ENCODE results near the gene ADAP1. TPM values are rescaled to one million over a fixed set of nuclear protein-coding genes. Genes with fewer than 3 reads are reported as not detected.
A peak's percentile ranks its signal among the peaks of the same experiment; 100 is the strongest.

ADAP1 gene
- polyA plus RNA-seq, 3 donors, result 10.6 to 13.9 (median 11.2) TPM

DNA sequence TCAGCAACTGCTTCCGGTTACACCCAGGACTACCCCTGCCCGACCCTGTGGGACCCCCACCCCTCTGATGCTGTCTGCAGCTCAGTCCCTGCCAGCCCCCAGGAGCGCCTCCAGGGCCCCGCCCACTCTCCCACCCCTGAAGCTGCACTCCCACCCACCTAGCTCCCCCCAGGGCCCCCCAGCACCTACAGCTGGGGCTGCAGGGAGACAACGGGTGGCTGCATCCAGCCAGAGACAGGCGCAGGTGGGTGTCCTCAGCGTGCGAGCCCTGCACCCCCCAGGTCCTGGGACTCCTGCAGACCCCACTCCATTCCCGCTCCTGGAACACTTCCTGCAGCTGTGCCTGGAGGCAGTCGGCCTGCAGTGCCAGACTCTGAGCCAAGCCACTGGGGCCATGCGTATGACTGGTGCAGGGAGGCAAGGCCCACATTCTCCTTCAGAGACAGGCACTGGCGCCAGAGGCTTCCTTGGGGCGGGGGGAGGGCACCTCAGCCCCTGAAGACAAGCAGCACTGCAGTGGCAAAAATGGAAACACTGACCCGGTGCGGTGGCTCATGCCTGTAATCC is 34.6 kb upstream of the ADAP1 start:
- DNase-seq (ENCODE audit: low read depth in 3 of 3, low spot score in 2 of 3), result no peak

DNA sequence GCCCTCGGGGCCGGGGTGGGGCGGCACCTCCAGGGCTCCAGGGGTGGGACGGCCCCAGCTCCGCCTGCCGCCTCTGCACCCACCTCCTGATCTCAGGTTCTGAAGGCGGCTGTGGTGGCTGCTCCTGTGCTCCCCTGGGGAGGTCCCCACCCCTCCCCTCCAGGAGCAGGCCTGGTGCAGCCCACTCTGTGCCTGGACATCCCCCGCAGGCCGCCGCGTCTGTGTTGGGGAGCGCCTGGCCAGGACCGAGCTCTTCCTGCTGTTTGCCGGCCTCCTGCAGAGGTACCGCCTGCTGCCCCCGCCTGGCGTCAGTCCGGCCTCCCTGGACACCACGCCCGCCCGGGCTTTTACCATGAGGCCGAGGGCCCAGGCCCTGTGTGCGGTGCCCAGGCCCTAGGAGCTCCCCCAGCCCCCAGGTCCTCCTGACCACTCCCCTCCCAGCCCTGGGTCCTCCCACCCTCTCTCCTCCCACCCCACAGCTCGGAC is 34.0 kb upstream of the ADAP1 start:
- no peak for DNase-seq (ENCODE audit: low read depth in 3 of 3, low spot score in 2 of 3)

DNA sequence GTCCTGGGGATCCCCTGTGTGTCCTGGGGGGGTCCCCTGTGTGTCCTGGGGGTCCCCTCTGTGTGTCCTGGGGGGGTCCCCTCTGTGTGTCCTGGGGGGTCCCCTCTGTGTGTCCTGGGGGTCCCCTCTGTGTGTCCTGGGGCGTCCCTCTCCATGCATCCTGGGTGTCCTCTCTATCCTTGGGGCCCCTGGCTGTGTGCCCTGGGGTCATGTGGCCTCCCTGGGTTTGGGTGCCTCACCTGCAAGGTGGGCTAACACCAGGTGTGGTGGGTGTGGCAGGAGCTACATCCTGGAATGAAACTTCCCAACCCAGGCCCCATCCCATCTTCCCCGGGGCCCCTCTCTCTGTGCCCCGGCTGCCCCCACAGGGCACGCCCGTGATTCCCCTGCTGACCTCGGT is 33.4 kb upstream of the ADAP1 start:
- no peak for DNase-seq (ENCODE audit: low read depth in 3 of 3, low spot score in 2 of 3)

DNA sequence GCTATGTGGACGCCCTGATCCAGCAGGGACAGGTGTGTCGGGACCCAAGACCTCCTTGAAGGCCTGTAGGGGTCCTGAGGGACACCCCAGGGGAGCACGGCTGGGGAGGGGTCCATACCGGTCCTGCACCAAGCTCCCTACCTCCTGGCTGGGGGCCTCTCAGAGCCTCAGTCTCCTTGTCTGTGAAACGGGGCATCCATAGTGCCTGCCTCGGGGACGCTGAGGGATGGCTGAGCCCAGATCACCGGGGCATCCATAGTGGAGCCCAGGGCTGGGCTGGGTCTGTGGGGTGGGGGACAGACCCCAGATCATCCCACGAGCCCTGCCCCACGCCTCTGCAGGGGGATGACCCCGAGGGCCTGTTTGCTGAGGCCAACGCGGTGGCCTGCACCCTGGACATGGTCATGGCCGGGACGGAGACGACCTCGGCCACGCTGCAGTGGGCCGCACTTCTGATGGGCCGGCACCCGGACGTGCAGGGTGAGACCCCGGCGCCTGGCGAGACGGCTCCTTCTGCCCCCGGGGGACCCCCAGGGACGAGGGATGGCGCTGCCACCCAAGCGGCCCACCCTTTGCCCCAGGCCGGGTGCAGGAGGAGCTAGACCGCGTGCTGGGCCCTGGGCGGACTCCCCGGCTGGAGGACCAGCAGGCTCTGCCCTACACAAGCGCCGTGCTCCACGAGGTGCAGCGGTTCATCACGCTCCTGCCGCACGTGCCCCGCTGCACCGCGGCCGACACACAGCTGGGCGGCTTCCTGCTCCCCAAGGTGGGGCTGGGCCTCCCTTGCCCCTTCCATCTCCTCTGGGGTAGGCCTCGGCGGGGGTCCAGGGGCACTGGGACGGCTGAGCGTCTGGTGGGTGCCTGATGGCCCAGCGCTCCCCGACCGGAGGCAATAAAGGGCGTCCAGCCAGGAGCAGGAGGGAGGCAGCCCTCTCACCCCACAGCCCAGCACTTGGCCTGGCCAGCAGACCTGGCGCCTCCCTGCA is 32.6 kb upstream of the ADAP1 start:
- DNase-seq (ENCODE audit: low read depth in 3 of 3, low spot score in 2 of 3), result no peak

DNA sequence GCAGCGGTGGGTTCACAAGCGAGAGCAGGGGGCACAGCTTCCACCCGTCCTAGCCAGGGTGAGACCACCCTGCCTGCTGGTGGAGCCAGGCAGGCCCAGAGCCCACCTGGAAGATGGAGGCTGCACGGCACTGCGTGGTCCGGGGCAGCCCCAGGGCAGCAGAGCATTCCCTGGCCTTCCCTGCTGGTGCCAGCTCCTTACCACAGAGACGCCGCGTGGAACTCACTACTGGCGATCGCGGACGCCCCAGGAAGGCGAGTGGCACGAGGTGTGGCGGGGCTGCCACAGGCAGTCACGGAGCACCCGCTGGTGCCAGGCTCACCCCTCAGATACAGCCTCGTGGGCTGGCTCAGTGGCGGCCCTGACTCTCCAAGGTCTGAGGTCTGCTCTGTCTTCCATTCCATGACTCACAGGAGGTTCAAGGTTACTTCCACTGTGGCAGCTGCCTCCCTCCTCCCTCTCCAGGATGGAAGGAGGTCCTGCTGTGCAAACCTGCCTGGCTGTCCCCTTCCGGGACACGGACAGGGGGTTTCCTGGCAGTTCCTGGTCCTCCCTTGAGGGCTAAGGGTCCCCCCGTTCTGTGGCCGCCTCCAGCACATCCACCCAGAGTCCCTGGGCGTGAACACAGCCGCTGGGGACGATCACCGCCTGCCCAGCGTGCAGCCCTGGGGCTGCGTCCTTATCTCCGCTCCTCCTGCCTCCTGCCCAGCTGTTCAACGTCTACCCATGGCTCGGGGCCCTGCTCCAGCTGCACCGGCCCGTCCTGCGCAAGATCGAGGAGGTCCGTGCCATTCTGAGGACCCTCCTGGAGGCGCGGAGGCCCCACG is 31.6 kb upstream of the ADAP1 start:
- no peak for DNase-seq (ENCODE audit: low read depth in 3 of 3, low spot score in 2 of 3)

DNA sequence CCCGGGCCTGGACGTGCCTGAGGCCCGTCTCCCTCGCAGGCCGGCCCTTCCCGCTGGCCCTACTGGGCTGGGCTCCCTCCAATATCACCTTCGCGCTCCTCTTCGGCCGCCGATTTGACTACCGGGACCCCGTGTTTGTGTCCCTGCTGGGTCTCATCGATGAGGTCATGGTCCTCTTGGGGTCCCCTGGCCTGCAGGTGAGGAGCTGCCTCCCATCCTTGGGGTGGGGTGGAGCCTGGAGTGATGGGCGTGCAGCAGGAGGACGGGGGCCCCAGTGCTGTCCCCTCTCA is 30.6 kb upstream of the ADAP1 start:
- no peak for DNase-seq (ENCODE audit: low read depth in 3 of 3, low spot score in 2 of 3)

DNA sequence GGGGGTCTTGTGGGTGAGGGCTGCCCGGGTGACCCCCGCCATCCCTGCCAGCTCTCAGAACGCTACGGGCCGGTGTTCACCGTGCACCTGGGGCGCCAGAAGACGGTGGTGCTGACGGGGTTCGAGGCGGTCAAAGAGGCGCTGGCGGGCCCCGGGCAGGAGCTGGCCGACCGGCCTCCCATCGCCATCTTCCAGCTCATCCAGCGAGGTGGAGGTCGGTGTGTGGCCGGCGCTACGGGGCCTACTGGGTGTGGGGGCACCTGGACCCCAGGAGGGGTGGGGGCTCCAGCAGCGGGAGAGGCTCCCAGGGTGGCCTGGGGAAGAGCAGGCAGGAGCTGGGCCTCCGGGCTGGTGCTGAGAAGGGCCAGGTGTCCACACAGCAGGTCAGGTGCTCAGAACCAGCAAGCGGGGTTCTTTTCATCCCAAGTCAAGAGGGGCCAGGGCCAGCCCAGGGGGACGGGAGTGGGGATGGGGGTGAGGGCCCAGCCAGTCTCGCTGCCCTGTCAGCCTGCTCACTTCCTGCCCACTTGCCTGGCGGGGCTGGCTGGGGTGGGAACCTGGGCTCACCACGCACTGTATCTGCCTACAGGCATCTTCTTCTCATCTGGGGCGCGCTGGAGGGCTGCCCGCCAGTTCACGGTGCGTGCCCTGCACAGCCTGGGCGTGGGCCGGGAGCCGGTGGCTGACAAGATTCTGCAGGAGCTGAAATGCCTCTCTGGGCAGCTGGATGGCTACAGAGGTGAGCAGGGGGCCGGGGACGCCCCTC is 30.1 kb upstream of the ADAP1 start:
- no peak for DNase-seq (ENCODE audit: low read depth in 3 of 3, low spot score in 2 of 3)

DNA sequence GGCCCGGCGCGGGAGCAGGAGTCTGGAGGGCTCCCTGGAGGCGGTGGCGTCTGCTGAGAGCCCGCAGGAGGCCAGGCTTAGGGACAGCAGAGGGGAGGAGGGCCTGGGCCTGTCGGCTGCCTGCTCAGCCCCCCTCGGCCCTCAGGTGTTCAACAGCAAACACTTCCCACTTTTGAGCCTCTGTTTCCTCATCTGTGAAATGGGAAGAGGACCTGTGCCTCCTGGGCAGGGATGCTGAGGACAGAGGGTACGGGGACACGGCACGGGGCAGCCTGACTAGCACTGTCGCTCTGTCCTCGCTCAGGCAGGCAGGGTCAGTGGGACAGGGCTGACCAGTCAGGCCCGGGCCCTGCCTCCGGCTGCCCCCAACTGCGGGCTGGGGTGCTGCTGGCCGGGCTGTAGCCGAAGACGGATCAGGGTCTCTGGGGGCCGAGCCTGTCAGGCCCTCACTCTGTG is 29.2 kb upstream of the ADAP1 start:
- DNase-seq (ENCODE audit: low read depth in 3 of 3, low spot score in 2 of 3), result no peak

DNA sequence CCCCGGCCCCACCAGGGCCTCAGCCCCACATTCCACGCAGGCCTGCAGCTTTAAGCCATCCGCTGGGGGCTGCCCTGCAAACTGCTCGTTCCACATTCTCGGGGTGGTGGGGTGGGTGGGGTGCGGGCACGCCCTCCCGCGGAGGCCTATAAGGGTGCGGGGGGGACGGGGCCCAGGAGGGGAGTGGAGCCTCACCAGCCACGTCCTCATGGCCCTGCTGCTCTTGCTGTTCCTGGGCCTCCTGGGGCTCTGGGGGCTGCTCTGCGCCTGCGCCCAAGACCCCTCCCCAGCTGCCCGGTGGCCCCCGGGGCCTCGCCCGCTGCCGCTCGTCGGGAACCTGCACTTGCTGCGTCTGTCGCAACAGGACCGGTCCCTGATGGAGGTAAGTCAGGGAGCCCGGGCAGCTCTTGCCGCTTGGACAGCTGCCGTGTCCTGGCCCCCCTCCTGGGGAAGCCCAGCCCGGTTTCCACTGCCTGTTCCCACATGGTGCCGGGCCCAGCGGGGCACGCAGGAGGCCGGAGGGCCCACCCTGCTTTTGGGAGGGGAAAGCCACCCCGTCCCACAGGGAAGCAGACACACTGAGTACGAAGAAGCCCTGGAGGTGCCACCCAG is 28.6 kb upstream of the ADAP1 start, which contains the start of gene CYP2W1:
TSS of gene CYP2W1 (plus strand) at position 178 of the 612 bp plus-strand sequence. CDS start at position 209, 31 bp downstream.
- DNase-seq (ENCODE audit: low read depth in 3 of 3, low spot score in 2 of 3), result no peak

DNA sequence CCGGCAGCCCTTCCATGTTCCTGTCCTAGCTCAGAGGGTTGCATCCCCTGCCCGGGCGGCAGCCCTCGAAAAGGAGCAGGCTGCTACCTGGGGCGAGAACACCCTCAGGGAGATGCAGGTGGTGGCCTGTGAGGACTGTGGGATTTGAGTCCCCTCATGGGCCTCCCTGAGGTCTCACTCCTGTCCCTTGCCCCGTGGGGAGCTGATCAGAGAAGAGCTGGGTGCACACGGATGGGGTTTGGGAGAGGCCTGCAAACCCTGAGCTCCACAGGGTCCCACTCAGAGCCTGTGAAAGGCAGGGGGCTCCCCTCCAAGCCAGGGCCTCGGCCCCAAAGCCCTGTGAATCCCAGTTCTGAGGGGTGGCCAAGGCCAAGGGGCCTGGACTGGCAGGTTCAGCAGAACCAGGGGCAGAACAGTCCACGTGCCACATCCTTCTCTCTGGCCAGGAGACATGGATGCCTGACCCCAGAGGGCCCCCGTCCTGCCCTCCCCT is 28.1 kb upstream of the ADAP1 start:
- no peak for DNase-seq (ENCODE audit: low read depth in 3 of 3, low spot score in 2 of 3)

DNA sequence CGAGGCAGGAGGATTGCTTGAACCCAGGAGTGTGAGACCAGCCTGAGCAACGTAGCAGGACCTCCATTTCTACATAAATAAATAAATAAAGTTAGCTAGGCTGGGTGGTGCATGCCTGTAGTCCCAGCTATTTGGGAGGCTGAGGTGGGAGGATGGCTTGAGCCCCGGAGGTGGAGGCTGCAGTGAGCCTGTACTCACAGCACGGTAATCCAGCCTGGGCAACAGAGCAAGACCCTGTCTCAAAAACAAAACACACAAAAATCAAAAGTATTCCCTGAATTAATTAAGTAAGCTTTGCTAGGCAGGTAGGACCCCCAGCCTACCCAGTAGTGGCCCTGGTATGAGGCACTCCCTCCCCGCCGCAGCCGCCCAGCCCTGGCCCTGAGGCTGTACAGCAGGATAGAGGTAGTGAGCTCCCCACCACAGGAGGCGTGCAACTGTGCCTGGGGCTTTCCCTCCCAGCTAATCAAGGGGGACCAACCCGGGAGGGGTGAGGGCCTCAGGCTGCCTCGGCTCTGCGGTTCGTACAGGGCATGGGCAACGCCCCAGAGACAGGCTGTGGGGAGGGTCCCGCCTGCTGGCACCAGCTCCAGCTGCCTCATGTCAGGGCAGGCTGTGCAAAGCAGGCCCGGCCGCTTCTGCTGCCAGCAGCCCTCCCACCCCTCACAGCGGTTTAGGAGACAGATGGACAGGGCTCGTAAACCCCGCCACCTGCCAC is 27.5 kb upstream of the ADAP1 start:
- DNase-seq (ENCODE audit: low read depth in 3 of 3, low spot score in 2 of 3), result no peak

DNA sequence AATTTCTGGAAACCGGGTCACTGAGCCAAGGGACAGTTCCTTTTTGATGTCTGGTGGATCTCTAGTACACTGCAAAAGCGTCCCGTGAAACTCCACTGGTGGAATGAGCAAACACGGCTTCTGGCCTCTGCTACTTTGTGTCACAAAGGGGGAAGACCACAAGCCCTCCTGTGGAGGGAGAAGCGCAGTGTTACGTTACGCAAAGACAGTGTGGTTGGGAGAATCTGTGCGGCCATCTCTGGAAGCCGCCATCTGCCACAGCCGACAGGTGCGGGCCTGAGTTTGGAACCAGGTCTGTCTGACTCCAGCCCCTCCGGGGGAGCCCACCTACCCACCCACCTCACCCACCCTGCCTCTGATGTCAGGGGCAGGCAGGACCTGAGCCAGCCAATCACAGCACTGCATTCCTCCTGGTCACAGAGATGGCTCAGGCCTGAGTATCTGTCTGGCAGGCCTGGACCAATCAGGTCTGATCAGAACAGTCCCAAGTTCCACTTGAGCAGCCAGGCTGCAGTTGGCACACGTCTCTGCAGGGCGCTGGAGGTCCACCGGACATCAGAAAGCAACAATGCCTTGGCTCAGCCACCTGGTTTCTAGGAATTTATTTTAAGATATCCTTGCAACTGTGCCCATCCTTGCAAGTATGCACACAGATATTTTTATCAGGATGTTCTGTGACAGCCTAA is 25.5 kb upstream of the ADAP1 start:
- DNase-seq (ENCODE audit: low read depth in 3 of 3, low spot score in 2 of 3), result no peak

DNA sequence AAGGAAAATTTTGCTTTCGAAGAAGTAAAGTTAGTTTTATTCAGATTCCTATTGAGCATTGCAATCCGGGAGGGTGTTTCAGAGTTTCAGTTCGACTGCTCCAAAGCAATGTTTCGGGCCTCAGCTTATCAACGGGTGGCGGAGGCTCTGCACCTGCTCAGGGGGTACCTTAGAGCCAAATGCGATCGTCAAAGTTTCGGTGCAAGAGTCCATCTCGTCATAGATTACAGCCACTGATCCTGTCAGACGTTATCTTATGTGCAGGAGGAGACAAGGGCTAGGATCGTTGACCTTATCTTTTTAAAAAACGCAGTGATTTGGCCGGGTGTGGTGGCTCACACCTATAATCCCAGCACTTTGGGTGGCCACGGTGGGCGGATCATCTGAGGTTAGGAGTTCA is 24.7 kb upstream of the ADAP1 start:
- no peak for DNase-seq (ENCODE audit: low read depth in 3 of 3, low spot score in 2 of 3)

DNA sequence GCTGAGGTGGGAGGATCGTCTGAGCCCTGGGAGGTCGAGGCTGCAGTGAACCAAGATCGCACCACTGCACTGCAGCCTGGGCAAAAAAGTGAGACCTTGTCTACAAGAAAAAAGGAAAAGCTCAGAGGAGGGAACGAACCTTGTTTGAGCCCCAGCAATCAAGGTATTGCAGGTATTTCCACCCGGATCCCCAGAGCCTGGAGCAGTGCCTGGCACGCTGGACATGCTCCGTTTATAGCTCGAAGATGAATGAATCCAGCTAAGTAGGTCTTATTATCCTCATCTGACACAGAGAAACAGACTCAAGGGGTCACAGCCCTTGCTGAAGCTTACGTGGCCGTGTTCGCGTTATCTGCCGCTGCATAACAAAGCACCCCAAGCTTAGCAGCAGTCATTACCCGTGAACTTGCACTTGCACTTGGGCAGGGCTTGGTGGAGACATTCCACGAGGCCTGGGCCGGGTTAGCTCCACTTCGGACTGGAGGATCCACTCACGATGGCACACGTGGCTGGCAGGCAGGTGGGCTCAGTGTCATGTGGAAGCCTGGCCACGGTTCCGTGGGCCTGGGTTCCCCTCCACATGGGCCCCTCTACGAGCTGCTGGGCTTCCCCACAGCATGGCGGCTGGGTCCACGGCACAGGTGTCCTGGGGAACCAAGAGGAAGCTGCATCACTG is 24.1 kb upstream of the ADAP1 start:
- no peak for DNase-seq (ENCODE audit: low read depth in 3 of 3, low spot score in 2 of 3)

DNA sequence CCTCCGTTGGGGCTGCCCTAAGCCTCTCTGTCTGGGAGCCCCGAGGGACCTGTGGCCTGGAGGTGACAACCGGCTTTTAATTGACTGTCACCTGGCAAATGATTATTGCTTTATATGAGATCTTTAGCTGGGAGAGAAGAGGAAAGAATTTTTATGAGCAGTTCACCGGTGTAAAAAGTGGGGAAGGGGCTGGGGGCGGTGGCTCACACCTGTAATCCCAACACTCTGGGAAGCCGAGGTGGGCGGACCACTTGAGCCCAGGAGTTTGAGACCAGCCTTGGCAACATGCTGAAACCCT is 23.5 kb upstream of the ADAP1 start:
- no peak for DNase-seq (ENCODE audit: low read depth in 3 of 3, low spot score in 2 of 3)

DNA sequence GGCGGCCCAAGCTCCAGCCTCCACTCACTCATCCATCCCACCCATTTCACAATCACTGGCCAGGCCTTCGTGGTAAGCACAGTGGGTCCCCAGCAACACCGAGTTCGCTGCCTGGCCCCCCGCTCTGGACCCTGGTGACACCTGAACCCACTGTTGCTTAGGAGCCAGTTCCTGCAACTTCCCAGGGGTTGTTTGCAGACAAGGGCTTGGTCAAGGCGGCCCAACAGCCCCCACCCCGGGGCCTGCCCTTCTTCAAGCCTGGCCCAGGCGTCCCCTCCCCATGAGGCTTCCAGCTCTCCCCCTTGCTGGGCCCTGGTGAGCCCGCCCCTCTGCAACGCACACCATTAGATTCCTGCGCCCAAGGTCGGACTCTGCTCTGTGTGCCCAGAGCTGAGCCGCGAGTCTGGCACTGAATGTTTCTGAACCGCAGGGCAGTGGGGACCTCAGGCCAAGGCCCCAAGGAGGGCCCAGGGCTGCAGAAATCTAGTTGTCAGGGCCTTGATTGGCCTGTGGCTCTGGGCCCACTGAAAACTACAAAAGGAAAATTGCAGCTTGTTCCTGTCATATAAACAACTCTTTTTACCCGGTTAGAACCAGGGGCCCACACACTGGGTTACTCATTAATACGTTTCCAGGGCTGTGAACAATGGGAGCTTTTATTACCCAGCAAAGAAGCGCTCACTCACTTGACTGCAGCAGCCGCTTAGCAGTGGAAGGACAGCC is 23.0 kb upstream of the ADAP1 start:
- peak in 1 of 3 donors; percentile 67 for DNase-seq (ENCODE audit: low read depth in 3 of 3, low spot score in 2 of 3)

DNA sequence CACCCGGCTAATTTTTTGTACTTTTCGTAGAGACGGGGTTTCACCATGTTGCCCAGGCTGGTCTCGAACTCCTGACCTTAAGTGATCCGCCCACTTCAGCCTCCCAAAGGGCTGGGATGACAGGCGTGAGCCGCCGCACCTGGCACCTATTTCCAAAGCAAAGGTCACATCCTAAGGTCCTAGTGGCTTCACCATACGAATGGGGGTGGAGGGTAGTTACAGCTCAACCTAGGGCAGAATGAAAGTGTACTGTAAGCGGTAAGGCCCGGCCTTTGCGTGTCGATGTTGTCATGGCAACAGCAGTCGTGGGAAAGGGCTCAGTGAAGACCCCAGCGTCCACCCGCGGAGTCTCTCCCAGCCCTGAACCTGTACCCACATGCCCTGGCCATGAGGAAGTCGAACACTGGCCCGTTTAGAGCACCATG is 22.4 kb upstream of the ADAP1 start:
- no peak for DNase-seq (ENCODE audit: low read depth in 3 of 3, low spot score in 2 of 3)
